ENCODE results near the gene TGDS.

DNA sequence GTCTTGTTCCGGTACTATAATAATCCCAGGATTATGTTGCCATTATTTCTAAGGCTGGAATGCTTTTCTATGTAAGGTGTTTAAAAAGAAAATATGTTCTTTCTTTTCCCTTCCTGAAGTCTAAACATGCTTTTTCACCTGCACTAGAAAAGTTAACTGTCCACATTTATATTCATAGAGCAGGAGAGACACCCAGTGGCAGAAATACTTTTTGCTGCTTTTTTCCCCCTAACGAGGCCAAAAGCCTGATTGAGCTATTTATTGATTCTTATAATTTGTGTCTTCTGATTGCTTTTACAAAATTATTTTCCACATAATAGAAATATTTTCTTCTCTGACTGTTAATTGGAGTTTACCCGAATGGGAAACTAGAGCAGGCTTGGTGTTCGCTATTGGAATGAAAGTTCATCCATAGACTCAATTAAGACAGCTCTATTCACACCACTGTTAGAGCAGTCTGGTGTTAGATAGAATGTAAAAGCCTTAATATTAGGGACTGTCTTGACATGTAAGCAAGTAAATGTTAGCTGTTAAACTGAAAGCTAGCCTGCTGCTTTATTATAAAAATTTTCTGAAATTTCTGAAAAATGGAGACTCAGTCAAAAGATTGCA, 21.5 kb upstream of the TGDS start:
- no peak for TF ChIP-seq GATA2 (IDR thresholded peaks at IDR 0.05; ENCODE audit: low read depth, low read length)
- no peak for TF ChIP-seq GATA3 (IDR thresholded peaks at IDR 0.05; ENCODE audit: low read depth, low read length)
